LNCAP (cell line): Measurements from ENCODE around the gene KRT37.

Experiments used
- CTCF ChIP-seq: fragments of 450-650 bp; IDR thresholded peaks from 2 replicates; pipeline ENCODE4 v1.5.1; 2017; ENCODE audit warnings: mild to moderate bottlenecking

KRT37 gene

GRCh38 chr17:41424111-41424635 lies at the start of gene KRT37:
KRT37 (minus strand) TSS chr17:41424585; CDS start chr17:41424523, 62 bp downstream.
- no peak for TF ChIP-seq CTCF

GRCh38 chr17:41468346-41468745 lies 44.0 kb upstream of the KRT37 start:
- TF ChIP-seq CTCF, result no peak

- TF ChIP-seq CTCF, result no peak
Measured at GRCh38 chr17:41467561-41467960, 43.2 kb upstream of the KRT37 start.

- TF ChIP-seq CTCF, result no peak
Measured at GRCh38 chr17:41466988-41467387, 42.6 kb upstream of the KRT37 start, which contains the start of gene KRT32. KRT32 (minus strand) TSS chr17:41467386; CDS start chr17:41467325, 61 bp downstream.

- TF ChIP-seq CTCF, result no peak
Measured at GRCh38 chr17:41464682-41465081, 40.3 kb upstream of the KRT37 start.

GRCh38 chr17:41464173-41464572 lies 39.8 kb upstream of the KRT37 start:
- TF ChIP-seq CTCF, result no peak

GRCh38 chr17:41463746-41464145 lies 39.4 kb upstream of the KRT37 start:
- TF ChIP-seq CTCF, result no peak

GRCh38 chr17:41462705-41463104 lies 38.3 kb upstream of the KRT37 start:
- no peak for TF ChIP-seq CTCF
